Ectodermal cell (in vitro differentiated cells): ENCODE data around the gene TMEM198.
A peak's percentile ranks its signal among the peaks of the same experiment; 100 is the strongest.

Source experiments
- H3K27ac ChIP-seq: 2 replicates; pipeline ENCODE4 v1.7.0; 2013; ENCODE audit warnings: mild to moderate bottlenecking, low read depth, low read length; ENCODE audit not compliant: insufficient read depth, poor library complexity, severe bottlenecking
- H3K27me3 ChIP-seq: 2 replicates; pipeline ENCODE4 v1.7.0; 2013; ENCODE audit warnings: mild to moderate bottlenecking, low read length; ENCODE audit not compliant: insufficient read depth, control insufficient read depth, poor library complexity, severe bottlenecking
- H3K36me3 ChIP-seq: one replicate; pipeline ENCODE4 v1.7.0; 2013; ENCODE audit warnings: low read length; ENCODE audit not compliant: control insufficient read depth, insufficient read depth
- H3K4me1 ChIP-seq: one replicate; pipeline ENCODE4 v1.7.0; 2013; ENCODE audit warnings: low read length; ENCODE audit not compliant: control insufficient read depth, insufficient read depth
- H3K4me3 ChIP-seq: 2 replicates; pipeline ENCODE4 v1.7.0; 2013; ENCODE audit warnings: low read depth, low read length, control low read depth; ENCODE audit not compliant: insufficient read depth
- H3K9me3 ChIP-seq: 2 replicates; pipeline ENCODE4 v1.7.0; 2013; ENCODE audit warnings: mild to moderate bottlenecking, low read length, moderate library complexity; ENCODE audit not compliant: control insufficient read depth
- WGBS, 2 experiments: methylation state at CpG; one replicate each; pipeline ENCODE4 v1.1.7; 2013; ENCODE audit warnings: missing lambda C conversion rate in 2 of 2; 5-methylcytosine and 5-hydroxymethylcytosine counted together

The TMEM198 gene

DNA sequence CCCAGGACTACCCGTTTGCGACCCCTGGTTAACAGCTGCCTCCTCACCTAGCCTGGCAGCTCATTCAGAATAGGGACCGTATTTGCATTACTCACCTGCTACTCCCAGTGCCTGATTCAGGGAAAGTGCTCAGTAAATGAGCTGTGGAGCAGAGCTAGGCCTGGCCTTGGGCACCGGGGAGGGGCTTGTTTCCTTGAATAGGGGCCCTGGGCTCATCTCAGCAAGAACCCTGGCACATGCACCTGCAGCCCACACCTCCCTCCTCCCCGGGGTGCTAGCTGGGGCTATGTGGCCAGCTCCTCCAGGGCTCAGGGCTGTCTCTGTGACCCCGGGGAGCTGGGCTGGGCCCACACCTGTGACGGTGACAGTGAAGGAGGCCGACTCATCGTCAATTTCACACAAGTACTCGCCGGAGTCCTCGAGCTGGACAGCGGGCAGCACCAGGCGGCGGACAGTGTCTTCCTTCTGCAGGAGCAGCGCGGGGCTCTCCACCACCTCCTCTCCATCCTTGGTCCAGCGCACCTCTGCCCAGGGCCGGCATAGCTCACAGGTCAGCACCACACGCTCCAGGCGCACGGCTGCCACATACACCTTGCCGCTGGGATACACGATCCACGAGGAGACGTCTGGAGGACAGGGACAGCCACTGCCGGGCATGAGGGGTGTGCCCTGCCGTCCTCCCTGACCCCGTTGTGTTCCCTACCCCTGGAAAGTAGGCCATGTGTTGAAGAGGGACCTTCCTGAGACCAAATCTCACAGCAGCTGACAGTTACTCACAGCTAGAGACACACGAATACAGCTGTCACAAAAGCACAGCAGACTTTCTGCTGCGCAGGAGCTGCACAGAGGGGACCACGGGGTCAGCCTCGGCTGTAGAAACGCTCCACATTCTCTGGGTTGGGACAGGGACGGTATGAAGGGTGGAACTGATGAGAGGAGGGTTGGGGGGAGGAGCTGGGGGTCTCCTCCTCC is 18.5 kb downstream of the TMEM198 start:
- Histone ChIP-seq H3K27ac (no peak overlapping the region), H3K9me3 (no peaks in the 10 kb centered on the region), H3K4me3 (no peak overlapping the region), H3K27me3 (no peaks in the 10 kb centered on the region), H3K4me1 (peaks cover 6% of the 10 kb centered on the region), H3K36me3 (peaks cover 3% of the 10 kb centered on the region)
- 86% methylated on average over 35 of the region's 35 CpGs for WGBS, 2 experiments

DNA sequence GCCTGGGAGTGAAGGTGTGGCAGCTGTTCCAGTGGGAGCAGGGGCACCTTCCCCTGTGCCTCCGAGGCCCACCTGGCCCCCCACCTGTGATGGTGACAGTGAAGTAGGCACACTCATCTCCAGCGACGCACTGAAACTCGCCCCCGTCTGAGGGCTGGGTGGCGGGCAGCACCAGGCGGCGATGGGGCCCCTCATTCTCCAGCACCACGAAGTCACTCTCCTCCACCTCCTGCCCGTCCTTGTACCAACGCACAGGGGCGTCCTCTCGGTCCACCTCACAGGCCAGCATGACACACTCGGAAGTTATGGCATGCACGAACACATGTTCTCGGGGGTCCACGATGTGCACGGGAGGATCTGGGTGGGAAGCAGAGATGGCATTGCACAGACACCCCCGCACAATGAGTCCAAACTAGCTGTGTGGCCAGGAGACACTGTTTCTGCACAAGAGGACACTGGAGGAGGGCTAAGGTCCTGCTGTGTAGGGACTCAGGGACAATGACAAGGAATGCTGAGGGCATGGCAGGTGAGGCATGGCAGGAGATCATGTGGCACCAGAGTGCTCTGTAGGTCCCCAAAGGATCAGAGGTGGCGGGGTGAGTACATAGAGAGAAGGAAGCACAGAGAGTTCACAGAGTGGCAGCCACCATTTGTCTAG is 19.6 kb downstream of the TMEM198 start:
- H3K4me1 ChIP-seq, result peaks cover 6% of the 10 kb centered on the region
- H3K36me3 ChIP-seq, result peaks cover 3% of the 10 kb centered on the region
- no peaks in the 10 kb centered on the region for H3K9me3 ChIP-seq
- 94 to 95% methylated on average over 20 of the region's 20 CpGs for WGBS, 2 experiments
- no peak overlapping the region for H3K27ac ChIP-seq
- H3K27me3 ChIP-seq, result no peaks in the 10 kb centered on the region
- no peak overlapping the region for H3K4me3 ChIP-seq

DNA sequence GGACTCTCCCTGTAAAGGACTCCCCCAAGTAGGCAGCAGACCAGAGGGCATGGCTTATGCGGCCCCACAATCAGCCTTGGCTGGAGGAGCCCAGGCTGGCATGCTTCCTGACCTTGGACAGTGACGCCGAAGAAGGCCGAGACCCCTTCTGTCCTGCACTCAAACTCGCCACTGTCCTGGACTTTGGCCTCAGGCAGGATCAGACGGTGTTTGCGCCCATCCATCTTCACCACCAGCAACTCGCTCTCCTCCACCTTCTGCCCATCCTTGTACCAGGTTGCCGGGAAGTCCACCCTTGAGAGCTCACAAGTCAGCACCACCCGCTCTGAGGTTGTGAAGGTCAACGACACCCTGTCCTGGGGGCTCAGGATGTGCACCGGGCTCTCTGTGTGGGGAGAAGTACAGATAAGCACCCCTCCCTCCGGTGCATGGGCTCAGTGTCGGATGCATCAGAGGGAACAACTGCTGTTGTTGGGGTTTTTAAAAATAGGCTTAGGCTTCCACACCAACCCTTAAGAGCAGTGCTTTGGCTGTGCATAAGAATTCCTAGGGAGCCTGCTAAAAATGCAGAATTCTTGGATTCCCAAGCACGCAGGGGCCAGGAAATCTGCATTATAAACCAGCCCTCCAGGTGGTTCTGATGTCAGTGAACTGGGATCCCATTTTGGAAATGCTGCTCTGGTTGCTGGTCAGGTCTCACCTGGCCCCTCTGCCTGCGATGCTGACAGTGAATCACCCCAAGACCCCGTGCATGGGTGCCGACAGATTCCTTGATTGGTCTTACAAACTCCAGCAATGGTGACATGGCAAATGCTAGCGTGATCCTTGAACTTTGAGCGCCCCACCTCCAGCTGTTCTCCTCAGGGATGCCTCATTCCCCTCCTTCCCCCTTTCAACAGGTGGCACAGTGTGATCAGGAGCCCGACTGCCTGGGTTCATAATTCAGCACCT is 21.6 kb downstream of the TMEM198 start:
- Histone ChIP-seq H3K36me3 (peaks cover 3% of the 10 kb centered on the region), H3K27ac (no peak overlapping the region), H3K9me3 (no peaks in the 10 kb centered on the region), H3K4me3 (no peak overlapping the region), H3K27me3 (peaks cover 10% of the 10 kb centered on the region), H3K4me1 (peaks cover 6% of the 10 kb centered on the region)
- 63 to 64% methylated on average over 21 of the region's 21 CpGs for WGBS, 2 experiments

DNA sequence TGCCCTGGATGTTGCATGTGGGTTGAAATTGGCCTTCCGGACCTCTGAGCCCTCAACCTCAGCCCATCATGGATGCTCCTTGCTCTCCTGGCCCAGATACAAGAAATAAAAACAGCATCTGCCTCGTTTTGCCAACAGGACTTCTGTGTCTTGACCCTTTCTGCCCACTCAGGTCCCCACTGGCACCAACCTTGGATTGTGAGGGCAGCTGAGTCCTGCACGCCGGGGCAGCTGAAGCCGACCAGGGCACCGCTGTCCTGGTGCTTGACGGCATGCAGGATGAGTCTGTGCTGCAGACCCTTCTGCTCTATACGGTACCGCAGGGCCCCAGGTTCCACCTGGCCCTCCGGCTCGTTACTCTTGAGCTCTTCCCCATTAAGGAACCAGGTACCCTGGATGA is 22.8 kb downstream of the TMEM198 start:
- H3K4me1 ChIP-seq, result peaks cover 8% of the 10 kb centered on the region
- no peak overlapping the region for H3K27ac ChIP-seq
- no peaks in the 10 kb centered on the region for H3K9me3 ChIP-seq
- WGBS, 2 experiments, result 86 to 87% methylated on average over 11 of the region's 11 CpGs
- H3K4me3 ChIP-seq, result no peak overlapping the region
- H3K36me3 ChIP-seq, result peaks cover 3% of the 10 kb centered on the region
- peaks cover 15% of the 10 kb centered on the region for H3K27me3 ChIP-seq

DNA sequence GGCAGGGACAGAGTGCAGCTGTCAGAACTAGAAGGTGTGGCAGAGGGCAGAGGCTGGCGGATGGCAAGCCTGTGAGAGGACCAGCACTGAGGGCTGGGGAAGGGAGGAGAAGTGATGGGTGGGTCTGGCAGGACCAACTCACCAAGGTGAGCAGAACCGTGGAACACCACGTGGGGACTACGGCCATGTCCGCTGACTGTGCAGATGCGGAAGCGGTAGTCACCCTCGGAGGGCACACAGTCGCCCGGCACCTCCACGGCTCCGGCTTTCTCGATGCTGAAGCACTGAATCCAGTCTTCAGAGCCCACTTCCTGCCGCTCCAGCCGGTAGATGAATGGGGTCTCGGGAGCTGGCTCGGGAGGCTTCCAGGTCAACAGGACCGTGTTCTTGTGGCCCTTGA is 23.3 kb downstream of the TMEM198 start:
- H3K4me1 ChIP-seq, result peaks cover 7% of the 10 kb centered on the region
- peaks cover 3% of the 10 kb centered on the region for H3K36me3 ChIP-seq
- no peaks in the 10 kb centered on the region for H3K9me3 ChIP-seq
- peaks cover 15% of the 10 kb centered on the region for H3K27me3 ChIP-seq
- no peak overlapping the region for H3K4me3 ChIP-seq
- no peak overlapping the region for H3K27ac ChIP-seq
- 92 to 93% methylated on average over 18 of the region's 18 CpGs for WGBS, 2 experiments

DNA sequence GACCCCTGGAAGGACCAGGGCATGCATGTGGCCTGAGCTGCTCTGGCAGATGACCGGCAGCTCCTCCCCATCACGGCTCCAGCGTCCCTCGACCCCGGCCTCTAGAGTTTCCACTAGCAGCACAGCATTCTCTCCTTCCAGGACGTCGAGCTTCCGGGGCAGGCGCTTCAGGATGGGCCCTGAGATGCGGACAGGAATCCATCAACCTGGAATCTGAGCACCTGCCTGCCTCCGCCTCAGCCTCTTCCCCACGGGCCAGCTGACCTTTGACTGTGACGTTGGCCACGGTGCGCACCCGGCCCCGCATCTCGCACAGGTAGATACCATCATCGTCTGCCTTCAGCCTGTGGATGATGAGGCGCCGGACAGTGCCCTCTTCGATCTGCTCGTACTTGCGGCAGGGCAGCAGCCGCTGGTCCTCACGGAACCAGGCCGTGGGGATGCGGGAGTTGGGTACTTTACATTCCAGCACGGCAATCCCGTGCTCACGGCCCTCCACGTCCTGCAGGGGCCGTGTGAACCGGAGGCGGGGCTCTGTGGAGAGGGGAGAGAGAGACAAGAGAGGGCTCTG is 24.0 kb downstream of the TMEM198 start:
- WGBS, 2 experiments, result 93 to 94% methylated on average over 35 of the region's 35 CpGs
- Histone ChIP-seq H3K4me3 (no peak overlapping the region), H3K36me3 (peaks cover 3% of the 10 kb centered on the region)

DNA sequence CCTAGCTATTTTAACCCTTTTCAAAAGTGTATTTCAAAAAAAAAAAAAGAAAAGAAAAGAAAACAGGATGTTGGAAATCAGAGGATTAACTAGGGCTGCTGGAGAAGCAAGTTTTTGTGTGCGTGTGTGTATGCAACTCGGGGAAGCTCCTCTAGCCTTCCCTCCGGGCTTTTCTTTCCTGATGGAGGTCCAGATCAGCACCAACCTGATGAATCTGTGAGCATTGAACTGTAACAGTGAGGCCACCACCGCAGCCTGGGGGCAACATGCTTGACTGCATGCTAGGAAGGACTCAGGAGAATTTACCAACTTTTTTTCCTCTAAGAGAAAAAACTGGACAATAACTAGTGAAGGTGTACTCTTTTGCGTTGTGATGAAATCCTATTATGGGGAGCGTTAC is 25.2 kb downstream of the TMEM198 start:
- Histone ChIP-seq H3K27ac (no peak overlapping the region), H3K9me3 (no peaks in the 10 kb centered on the region), H3K4me3 (no peak overlapping the region), H3K27me3 (peaks cover 15% of the 10 kb centered on the region), H3K4me1 (peaks cover 6% of the 10 kb centered on the region), H3K36me3 (peaks cover 3% of the 10 kb centered on the region)
- WGBS, 2 experiments, result 89 to 90% methylated on average over 6 of the region's 6 CpGs

More for the DNA sequence above, 24.0 kb downstream of the TMEM198 start:
- no peaks in the 10 kb centered on the region for H3K9me3 ChIP-seq
- H3K27ac ChIP-seq, result no peak overlapping the region
- H3K27me3 ChIP-seq, result peaks cover 15% of the 10 kb centered on the region
- H3K4me1 ChIP-seq, result peaks cover 6% of the 10 kb centered on the region

DNA sequence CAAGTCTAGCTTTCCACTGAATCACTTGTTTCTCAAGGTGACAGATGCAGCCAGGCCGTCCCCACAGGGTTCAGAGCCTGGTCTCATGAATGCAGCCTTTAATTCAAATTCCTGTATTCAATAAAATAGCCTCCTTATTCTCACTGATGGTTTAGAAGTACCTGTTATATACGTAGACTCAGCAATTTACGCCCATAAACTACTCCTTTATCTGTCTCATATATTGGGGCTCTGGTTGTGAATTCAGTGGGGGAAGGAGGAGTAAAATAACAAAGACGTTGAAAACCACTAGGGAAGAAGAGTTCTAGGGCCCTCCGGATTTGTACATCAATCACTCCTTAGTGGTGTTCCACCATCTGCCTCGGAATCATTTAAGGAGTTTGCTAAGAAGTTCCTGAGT is 25.8 kb downstream of the TMEM198 start:
- 82 to 87% methylated on average over 5 to 6 of the region's 6 CpGs for WGBS, 2 experiments
- H3K4me1 ChIP-seq, result peaks cover 6% of the 10 kb centered on the region
- H3K27me3 ChIP-seq, result peaks cover 15% of the 10 kb centered on the region
- peak overlapping the region; percentile 43 for H3K4me3 ChIP-seq
- peaks cover under 1% of the 10 kb centered on the region for H3K36me3 ChIP-seq
- H3K9me3 ChIP-seq, result no peaks in the 10 kb centered on the region
- H3K27ac ChIP-seq, result no peak overlapping the region

DNA sequence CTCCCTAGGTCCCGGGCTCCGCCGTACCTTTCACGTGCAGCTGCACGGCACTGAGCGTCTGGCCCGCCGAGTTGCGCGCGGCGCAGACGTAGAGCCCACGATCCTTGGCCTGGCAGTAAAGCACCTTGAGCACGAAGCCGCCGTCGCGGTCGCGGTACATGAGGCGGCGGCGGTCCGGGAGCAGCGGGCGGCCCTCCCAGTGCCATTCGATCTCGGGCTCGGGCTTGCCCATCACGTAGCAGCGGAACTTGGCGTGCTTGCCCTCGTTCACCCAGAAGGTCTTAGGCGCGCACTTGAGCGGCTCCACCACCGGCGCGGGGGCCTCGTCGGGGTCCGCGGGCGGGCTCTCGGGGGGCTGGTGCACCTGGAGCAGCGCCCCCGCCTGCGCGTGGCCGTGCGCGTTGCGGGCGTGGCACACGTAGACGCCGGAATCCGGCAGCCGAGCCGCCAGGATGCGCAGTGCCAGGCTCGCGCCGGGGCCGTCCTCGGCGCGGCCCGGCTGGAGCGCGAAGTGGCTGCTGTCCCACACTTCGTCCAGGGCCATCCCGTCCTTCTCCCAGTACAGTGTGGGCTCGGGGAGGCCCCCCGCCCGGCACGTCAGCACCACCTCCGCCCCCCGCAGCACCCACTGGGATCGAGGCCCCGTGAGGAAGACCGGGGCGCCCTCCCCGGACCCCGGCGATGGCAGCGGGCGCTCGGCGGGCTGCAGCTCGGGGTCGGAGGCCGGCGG is 26.5 kb downstream of the TMEM198 start:
- 10% methylated on average over 95 of the region's 95 CpGs for WGBS, 2 experiments
- peaks cover 15% of the 10 kb centered on the region for H3K27me3 ChIP-seq
- H3K9me3 ChIP-seq, result no peaks in the 10 kb centered on the region
- H3K4me1 ChIP-seq, result peaks cover 6% of the 10 kb centered on the region
- no peaks in the 10 kb centered on the region for H3K36me3 ChIP-seq
- H3K27ac ChIP-seq, result no peak overlapping the region
- H3K4me3 ChIP-seq, result peak overlapping the region; percentile 43
